ACC112 (cell line): ENCODE measurements around the gene SLC35F4.

Experiments used
- H2AFZ ChIP-seq: fragments of 200-600 bp; sonication (generic); one replicate; pipeline ENCODE4 v1.6.0; 2017; ENCODE audit warnings: antibody characterized with exemption, low read length; ENCODE audit not compliant: unreplicated experiment
- H3K27ac ChIP-seq: fragments of 200-600 bp; sonication (generic); 2 replicates; pipeline ENCODE4 v1.5.1; 2014; ENCODE audit warnings: low read depth, mild to moderate bottlenecking, antibody characterized with exemption, low read length, moderate library complexity
- H3K27me3 ChIP-seq: fragments of 200-600 bp; sonication (generic); 2 replicates; pipeline ENCODE4 v1.6.1; 2014; ENCODE audit warnings: mild to moderate bottlenecking, antibody characterized with exemption, low read length, moderate library complexity, mixed read lengths; ENCODE audit not compliant: insufficient read depth
- H3K36me3 ChIP-seq: fragments of 200-600 bp; sonication (generic); 2 replicates; pipeline ENCODE4 v1.6.1; 2016; ENCODE audit warnings: mild to moderate bottlenecking, antibody characterized with exemption, low read length, moderate library complexity, mixed read lengths; ENCODE audit not compliant: insufficient read depth
- H3K4me1 ChIP-seq: fragments of 200-600 bp; sonication (generic); one replicate; pipeline ENCODE4 v1.6.1; 2016; ENCODE audit warnings: low read length, mixed read lengths; ENCODE audit not compliant: insufficient read depth, unreplicated experiment, control insufficient read depth
- H3K4me3 ChIP-seq: fragments of 200-600 bp; sonication (generic); 2 replicates; pipeline ENCODE4 v1.5.1; 2014; ENCODE audit warnings: mild to moderate bottlenecking, low read depth, low read length
- H3K79me2 ChIP-seq: fragments of 200-600 bp; sonication (generic); one replicate; pipeline ENCODE4 v1.6.0; 2016; ENCODE audit warnings: low read length; ENCODE audit not compliant: control insufficient read depth, unreplicated experiment, insufficient read depth

Gene SLC35F4

DNA sequence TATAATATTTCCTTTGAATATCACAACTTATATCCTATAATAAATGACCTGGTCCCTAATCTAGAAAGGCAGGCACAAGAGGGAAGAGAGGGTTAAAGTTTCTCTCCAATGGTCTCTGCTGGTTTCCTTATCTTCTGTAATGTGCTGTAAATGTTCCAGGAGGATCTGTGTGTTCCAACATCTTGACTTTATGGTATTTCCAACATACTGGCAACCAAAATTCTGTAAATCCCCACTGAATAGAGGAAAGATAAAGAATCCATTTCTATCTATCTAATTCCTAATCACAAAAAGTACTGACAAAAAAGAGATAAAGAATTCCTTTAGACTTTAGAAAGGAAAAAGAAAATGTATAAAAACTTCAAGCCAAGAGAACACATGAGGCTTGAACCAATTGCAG, 225.9 kb downstream of the SLC35F4 start:
- Histone ChIP-seq H3K27ac (no peak overlapping the region), H3K4me3 (no peak overlapping the region), H3K27me3 (no peaks in the 10 kb centered on the region), H3K36me3 (no peaks in the 10 kb centered on the region), H3K4me1 (no peaks in the 10 kb centered on the region), H3K79me2 (no peaks in the 10 kb centered on the region), H2AFZ (no peak overlapping the region)

DNA sequence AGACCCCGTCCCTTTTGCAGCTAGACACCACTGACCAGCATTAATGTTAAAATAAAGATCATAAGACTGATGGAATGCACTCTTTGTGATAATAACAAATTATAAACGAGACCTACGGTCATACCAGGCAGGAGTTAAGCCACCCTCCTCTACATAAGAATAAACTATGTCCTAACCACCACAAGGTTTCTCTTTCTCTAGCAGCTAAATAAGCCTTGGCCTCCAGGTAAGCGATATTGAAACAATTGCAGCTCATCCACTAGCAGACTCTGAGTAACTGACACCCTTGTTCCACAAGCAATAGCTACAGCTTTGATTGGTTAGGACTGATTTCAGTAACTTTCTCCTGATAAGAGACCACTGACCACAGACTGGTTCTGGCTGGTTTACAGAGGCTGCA, 228.0 kb downstream of the SLC35F4 start:
- no peak overlapping the region for H3K4me3 ChIP-seq
- no peaks in the 10 kb centered on the region for H3K4me1 ChIP-seq
- no peaks in the 10 kb centered on the region for H3K36me3 ChIP-seq
- peaks cover 2% of the 10 kb centered on the region; the same call in 1 of the 2 replicates for H3K27me3 ChIP-seq
- no peaks in the 10 kb centered on the region for H3K79me2 ChIP-seq
- no peak overlapping the region for H2AFZ ChIP-seq
- no peak overlapping the region for H3K27ac ChIP-seq

DNA sequence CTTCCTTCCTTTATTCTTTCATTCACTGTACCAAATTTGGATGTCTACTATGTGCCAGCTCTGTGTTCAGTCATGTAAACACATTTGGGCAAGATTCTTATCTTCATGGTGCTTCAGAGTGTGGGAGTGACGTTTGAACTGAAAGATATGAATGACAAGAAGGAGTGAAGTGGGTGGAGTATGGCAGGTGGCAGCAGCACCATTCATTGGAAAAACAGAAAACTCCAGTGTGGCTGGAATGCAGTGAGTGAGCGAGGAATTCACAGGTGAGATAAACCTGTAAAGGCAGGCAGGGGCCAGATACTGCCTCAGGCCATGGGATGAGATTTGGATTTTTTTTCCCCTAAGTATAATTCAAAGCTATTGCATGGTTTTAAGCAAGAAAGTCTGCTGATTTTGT, 231.6 kb downstream of the SLC35F4 start:
- H3K79me2 ChIP-seq, result no peaks in the 10 kb centered on the region
- H3K27ac ChIP-seq, result no peak overlapping the region
- H3K36me3 ChIP-seq, result no peaks in the 10 kb centered on the region
- H3K4me1 ChIP-seq, result no peaks in the 10 kb centered on the region
- no peak overlapping the region for H3K4me3 ChIP-seq
- peaks cover 4% of the 10 kb centered on the region; the same call in 1 of the 2 replicates for H3K27me3 ChIP-seq
- no peak overlapping the region for H2AFZ ChIP-seq

DNA sequence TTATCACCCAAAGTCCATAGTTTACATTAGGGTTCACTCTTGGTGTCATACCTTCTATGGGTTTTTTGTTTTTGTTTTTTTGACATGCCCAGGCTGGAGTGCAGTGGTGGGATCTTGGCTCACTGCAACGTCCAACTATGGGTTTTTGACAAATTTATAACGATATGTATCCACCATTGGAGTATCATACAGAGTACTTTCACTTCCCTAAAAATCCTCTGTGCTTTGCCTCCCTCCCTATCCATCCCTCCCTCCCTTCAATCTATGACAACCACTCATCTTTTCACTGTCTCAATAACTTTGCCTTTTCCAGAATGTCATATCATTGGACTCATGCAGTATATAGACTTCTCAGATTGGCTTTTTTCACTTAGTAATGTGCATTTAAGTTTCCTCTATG, 233.2 kb downstream of the SLC35F4 start:
- H3K79me2 ChIP-seq, result no peaks in the 10 kb centered on the region
- no peak overlapping the region for H3K27ac ChIP-seq
- H3K4me3 ChIP-seq, result no peak overlapping the region
- H2AFZ ChIP-seq, result no peak overlapping the region
- H3K4me1 ChIP-seq, result no peaks in the 10 kb centered on the region
- peaks cover 4% of the 10 kb centered on the region; the same call in 1 of the 2 replicates for H3K27me3 ChIP-seq
- no peaks in the 10 kb centered on the region for H3K36me3 ChIP-seq

DNA sequence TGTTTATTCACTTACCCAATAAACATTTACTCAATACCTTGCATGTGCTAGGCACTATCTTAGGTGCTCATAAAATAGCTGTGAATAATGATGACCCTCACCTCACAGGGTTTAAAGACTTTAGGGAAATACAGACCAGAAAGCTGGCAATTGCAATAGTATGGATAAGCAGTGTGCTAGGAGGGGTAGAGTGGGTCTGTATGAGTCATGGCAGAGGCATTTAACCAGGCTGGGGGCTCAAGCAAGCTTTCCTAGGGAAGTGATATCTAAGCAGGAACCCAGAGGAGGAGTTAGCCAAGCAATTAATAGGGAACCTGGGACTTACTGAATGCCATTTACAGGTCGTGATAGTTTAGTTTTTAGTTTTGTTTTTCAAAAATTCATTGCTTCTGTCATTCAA, 248.4 kb downstream of the SLC35F4 start:
- Histone ChIP-seq H3K27me3 (no peaks in the 10 kb centered on the region), H3K4me1 (no peaks in the 10 kb centered on the region), H3K27ac (no peak overlapping the region), H3K79me2 (no peaks in the 10 kb centered on the region), H2AFZ (no peak overlapping the region), H3K4me3 (no peak overlapping the region), H3K36me3 (no peaks in the 10 kb centered on the region)

DNA sequence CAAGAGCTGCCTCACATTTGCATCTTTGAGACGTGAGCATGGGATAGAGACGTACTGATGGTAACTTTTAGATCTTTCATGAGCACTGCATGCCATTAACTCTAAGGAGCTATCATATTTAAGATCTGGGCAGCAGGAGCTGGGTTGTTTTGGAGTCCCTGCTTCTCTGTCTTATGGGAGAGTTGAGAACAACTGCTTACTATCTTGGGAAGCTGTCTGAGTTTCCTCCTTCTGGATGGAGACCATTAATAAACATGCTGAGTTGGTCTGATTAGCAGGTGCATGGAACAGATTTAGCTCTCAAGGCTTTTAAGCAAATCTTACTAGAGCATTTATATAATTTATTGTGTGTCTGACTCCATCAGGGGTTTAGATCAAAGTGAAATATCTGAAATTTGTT, 252.9 kb downstream of the SLC35F4 start:
- Histone ChIP-seq H3K36me3 (no peaks in the 10 kb centered on the region), H3K4me3 (no peak overlapping the region), H2AFZ (no peak overlapping the region), H3K4me1 (no peaks in the 10 kb centered on the region), H3K27me3 (peaks cover 13% of the 10 kb centered on the region; the same call in 1 of the 2 replicates), H3K79me2 (no peaks in the 10 kb centered on the region), H3K27ac (no peak overlapping the region)

DNA sequence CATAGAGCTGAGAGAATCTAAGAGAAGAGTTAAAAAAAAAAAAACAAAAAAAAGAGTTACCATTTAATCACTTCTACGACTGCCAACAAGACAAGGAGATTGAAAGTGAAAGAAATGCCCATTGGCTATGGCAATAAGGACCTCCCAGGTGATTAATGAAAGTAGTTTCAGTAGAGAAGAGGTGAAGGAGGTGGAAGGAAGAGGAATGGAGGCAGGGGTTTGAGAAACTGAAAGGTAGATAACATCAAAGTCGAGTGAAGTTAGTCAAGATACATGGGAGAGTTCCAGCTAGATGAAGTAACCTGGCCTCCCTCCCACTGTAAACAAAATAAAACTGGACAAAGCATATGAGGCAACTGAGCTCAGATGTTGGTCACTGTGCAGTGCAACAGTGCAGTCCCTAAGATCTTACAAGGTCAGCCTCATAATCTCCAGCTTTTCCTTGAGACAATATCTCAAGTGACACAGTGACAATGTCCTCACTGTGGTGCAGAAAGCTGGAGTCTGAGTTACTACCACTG, 254.3 kb downstream of the SLC35F4 start:
- no peak overlapping the region for H2AFZ ChIP-seq

DNA sequence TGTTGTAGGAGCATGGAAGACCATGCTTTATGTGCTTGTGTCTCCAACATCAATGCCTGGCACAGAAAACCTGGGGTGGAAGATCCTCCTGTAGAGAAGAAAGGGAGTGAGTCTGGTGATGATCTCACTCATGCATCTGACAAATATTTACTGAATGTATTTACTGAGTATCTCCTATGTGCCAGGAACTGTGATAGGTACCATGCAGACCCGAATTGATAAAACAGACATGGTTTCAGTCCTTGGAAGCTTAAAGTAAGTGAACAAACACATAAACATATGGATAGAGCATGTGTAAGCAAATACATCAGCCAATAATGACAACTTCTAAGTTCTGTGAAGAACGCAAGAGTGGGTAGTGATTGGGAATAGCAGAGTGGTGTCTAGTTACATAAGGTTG, 255.3 kb downstream of the SLC35F4 start:
- H3K4me1 ChIP-seq, result no peaks in the 10 kb centered on the region
- peaks cover 13% of the 10 kb centered on the region; the same call in 1 of the 2 replicates for H3K27me3 ChIP-seq
- H2AFZ ChIP-seq, result no peak overlapping the region
- H3K27ac ChIP-seq, result no peak overlapping the region
- H3K79me2 ChIP-seq, result no peaks in the 10 kb centered on the region
- H3K4me3 ChIP-seq, result no peak overlapping the region
- H3K36me3 ChIP-seq, result no peaks in the 10 kb centered on the region

More for the DNA sequence above, 254.3 kb downstream of the SLC35F4 start:
- Histone ChIP-seq H3K27me3 (peaks cover 13% of the 10 kb centered on the region; the same call in 1 of the 2 replicates), H3K27ac (no peak overlapping the region), H3K79me2 (no peaks in the 10 kb centered on the region), H3K36me3 (no peaks in the 10 kb centered on the region), H3K4me1 (no peaks in the 10 kb centered on the region), H3K4me3 (no peak overlapping the region)

DNA sequence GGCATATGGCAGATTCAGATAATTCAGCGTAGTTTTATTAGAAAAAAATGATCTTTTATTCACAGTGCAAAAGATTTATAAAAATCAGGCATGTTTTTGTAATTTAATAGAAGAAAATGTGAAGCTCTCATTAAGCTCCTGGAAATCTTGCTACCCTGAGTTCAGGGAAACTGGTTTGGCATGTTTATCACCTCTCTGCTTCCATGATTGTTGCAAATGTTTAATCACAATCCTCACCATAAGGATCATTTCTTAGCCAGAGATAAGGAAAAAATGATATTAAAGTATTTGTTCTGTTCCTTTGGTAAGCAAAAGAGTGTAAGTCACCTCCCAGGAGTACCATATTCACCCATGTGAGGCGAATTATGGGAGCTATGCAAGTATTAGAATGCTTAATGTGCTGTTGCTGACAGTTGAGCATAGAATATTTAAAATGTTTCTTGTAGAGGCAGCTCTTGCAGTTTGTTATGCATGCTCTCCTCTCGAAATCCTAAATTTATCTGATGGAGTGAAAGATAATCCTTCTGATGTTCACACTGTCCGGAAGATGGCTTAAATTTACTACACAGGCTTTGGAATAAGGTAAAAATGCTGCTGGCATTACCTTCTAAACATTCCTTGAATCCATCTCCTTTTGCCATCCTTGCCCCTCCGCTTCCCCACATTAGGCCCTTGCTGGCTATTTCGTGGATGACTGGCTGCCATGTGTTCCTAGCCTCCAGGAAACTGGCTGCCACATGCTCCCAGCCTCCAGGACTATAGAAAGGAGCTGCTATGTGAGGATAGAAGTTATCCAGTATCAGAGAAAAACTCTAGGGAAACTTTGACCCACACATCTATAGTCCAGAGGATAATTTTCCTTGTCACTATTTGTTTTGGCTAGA, 256.5 kb downstream of the SLC35F4 start:
- Histone ChIP-seq H3K79me2 (no peaks in the 10 kb centered on the region), H2AFZ (no peak overlapping the region), H3K4me1 (no peaks in the 10 kb centered on the region), H3K27me3 (peaks cover 13% of the 10 kb centered on the region; the same call in 1 of the 2 replicates), H3K4me3 (no peak overlapping the region), H3K36me3 (no peaks in the 10 kb centered on the region), H3K27ac (no peak overlapping the region)

DNA sequence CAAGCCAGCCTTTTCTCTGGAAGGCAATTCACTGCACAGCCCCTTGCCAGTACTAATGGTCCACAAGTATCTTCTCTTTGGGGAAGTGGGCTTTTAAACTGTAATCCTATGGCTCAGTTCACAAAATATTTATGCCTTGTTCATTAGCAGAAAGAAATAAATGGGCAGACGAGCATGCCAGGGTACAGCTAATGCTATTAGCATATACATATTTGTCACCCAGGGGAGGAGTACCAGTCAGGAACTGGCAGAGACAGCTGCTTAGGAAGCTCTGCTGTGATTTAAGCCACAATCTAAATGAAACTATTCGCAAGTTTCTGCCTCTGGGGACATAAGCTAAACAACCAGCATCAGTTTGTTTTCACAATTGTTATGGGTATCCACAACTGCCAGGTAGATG, 258.8 kb downstream of the SLC35F4 start:
- H3K36me3 ChIP-seq, result no peaks in the 10 kb centered on the region
- peaks cover 13% of the 10 kb centered on the region; the same call in 1 of the 2 replicates for H3K27me3 ChIP-seq
- H3K79me2 ChIP-seq, result no peaks in the 10 kb centered on the region
- no peak overlapping the region for H2AFZ ChIP-seq
- H3K4me1 ChIP-seq, result no peaks in the 10 kb centered on the region
- no peak overlapping the region for H3K27ac ChIP-seq
- no peak overlapping the region for H3K4me3 ChIP-seq

DNA sequence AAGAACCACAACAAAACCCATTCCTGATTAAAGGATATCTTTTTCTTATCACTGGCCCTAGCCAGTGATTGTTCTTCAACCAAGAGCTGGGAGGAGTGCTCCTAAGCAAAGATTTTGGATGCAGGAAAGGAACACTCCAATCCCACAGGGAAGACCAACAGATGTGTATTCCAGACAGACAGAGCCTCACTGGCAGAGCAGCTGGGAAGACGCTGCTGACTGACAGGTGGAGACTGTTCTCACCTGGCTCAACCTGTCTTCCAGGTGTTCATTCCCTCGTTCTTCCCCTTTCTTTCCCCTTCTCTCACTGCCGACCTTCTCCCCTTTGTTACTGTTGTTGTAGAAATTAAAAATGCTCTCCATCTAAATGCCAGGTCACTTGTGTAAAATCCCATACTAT, 282.5 kb downstream of the SLC35F4 start:
- Histone ChIP-seq H3K4me3 (no peak overlapping the region), H2AFZ (no peak overlapping the region), H3K27ac (no peak overlapping the region), H3K27me3 (no peaks in the 10 kb centered on the region), H3K36me3 (no peaks in the 10 kb centered on the region), H3K79me2 (no peaks in the 10 kb centered on the region), H3K4me1 (no peaks in the 10 kb centered on the region)
